WI38 (cell line): Measurements from ENCODE around the gene MST1R.

Experiments
- H3K4me3 ChIP-seq: 2 replicates; pipeline ENCODE4 v1.5.1; 2011; ENCODE audit warnings: low read depth, mild to moderate bottlenecking, control low read depth, low read length
- TF ChIP-seq, protein P1 (sequence below): IDR thresholded peaks from 2 replicates; pipeline ENCODE4 v1.5.1; 2012; ENCODE audit warnings: low read depth, mild to moderate bottlenecking, control low read depth, low read length

MST1R gene

DNA sequence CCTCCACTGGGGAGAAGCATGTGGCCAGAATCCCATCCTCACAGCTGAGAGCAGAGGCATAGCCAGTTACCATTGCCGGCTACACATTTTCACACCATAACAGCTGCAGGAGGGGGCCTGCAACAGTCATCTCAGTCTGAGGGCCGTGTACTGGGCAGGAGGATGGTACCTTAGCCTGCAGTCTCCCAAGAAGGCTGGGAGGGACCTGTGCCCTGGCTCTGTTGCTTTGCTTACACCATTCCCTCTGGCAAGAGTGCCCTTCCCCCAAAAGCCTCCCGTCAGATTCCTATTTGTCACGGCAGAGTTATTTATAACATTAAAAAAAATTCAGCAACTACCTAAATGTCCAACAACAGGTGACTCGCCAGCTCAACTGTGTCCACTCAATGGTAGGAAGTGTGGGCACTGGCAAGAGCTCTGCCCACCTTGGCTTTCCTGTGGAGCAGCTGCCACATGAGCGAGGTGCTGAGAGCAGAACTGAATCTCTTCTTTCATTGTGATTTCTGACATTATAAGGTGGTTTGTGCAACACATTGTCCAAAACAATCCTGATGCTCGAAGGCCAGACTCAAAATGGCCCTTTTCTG lies 38.4 kb downstream of the MST1R start:
- TF ChIP-seq, protein P1, sequence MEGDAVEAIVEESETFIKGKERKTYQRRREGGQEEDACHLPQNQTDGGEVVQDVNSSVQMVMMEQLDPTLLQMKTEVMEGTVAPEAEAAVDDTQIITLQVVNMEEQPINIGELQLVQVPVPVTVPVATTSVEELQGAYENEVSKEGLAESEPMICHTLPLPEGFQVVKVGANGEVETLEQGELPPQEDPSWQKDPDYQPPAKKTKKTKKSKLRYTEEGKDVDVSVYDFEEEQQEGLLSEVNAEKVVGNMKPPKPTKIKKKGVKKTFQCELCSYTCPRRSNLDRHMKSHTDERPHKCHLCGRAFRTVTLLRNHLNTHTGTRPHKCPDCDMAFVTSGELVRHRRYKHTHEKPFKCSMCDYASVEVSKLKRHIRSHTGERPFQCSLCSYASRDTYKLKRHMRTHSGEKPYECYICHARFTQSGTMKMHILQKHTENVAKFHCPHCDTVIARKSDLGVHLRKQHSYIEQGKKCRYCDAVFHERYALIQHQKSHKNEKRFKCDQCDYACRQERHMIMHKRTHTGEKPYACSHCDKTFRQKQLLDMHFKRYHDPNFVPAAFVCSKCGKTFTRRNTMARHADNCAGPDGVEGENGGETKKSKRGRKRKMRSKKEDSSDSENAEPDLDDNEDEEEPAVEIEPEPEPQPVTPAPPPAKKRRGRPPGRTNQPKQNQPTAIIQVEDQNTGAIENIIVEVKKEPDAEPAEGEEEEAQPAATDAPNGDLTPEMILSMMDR, result no peak
- no peak overlapping the region for H3K4me3 ChIP-seq

- TF ChIP-seq, protein P1, result no peak
Observed at GRCh38 chr3:49864505-49864904, 39.2 kb downstream of the MST1R start.

GRCh38 chr3:49859576-49860305 lies 43.9 kb downstream of the MST1R start:
- H3K4me3 ChIP-seq, result no peak overlapping the region
- TF ChIP-seq, protein P1, result no peak

More at GRCh38 chr3:49864505-49864904, 39.2 kb downstream of the MST1R start:
- no peak overlapping the region for H3K4me3 ChIP-seq

DNA sequence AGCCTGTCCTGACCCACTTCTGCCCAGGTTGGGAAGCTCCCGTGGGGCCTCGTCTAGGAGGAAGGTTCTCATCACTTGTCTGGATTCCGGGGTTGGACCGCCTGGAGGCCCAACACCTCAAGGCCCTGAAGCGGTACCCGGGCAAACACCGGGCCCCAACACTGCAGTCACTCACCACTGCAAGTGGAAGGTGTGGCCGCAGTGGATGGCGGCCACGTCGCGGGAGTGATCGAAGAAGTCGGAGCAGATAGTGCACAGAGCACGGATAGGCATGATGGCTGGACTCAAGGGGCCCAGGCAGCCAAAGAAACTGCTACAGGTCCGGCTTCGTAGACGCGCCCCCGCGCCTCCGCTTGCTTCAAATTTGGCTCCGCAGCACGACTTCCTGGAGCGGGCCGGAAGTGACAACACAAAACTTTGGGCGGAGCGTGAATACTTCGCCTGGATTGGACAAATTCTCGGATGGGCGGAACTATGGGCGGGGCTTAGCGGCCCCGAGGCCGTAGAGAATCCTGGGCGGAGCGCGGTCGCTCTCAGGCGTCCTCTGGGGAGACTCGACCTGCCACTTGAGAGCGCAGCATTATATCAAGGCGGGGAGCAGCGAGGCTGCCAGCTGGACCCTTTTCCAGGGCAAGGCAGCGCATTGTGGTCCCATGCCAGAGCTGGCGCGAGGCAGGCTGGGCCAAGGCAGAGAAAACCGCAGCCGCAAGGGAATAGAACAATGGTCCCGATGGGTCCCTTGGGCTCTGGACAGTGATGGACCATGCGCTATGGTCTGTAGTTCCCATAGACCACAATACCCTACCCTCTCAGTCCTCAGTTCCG lies 47.3 kb downstream of the MST1R start, which contains the start of gene TRAIP:
TRAIP (minus strand) TSS at position 384 of the 825 bp plus-strand sequence; CDS start at position 273, 111 bp downstream.
- peak within 1 kb of the TSS; percentile 86 for H3K4me3 ChIP-seq
- TF ChIP-seq, protein P1, result no peak

- TF ChIP-seq, protein P1, result no peak
Observed at GRCh38 chr3:49855662-49856061, 48.0 kb downstream of the MST1R start.

DNA sequence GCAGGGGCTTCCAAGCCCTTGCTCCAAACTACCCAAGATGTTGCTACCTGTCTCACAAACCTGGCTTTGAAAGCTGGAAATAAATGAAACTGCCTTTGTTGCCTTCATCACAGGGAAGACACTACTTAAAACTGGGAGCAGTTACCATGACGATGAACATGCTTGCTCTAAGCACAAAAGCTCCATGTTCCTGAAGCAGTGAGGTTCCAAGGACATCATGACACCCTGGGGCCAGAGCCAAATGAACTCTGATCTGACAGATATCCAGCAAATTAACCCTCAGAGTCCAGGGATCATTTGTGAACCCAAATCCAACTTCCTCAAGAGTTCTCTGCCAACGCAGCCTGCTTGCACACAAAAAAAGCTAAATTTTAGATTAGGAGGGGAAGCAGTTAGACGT lies 58.0 kb downstream of the MST1R start:
- H3K4me3 ChIP-seq, result no peak overlapping the region
- TF ChIP-seq, protein P1, result no peak

More at GRCh38 chr3:49855662-49856061, 48.0 kb downstream of the MST1R start:
- H3K4me3 ChIP-seq, result peak overlapping the region; percentile 86
